ENCODE measurements around the gene FKBP1B.

The FKBP1B gene

DNA sequence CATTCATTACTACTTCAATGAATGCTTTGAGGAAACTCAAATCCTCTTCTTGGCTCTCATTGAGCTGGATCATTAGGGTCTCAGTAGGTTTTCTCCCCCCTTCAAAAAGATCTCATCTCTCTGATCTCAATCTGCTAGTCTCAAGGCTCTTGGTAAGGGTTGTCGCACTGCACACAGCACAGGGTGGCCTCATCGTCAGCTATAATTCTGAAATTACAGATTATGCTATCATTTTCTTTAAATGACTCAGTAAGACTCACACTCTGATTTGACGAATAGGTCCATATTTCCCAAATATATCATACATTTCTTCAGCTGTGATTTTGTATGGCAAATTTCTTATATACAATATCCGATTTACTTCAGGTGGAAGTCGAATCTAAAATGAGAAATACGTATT is 24.3 kb downstream of the FKBP1B start:
- Histone ChIP-seq H3K4me3 (no peak overlapping the region), H3K27ac (no peak overlapping the region)
- TF ChIP-seq, protein P1, sequence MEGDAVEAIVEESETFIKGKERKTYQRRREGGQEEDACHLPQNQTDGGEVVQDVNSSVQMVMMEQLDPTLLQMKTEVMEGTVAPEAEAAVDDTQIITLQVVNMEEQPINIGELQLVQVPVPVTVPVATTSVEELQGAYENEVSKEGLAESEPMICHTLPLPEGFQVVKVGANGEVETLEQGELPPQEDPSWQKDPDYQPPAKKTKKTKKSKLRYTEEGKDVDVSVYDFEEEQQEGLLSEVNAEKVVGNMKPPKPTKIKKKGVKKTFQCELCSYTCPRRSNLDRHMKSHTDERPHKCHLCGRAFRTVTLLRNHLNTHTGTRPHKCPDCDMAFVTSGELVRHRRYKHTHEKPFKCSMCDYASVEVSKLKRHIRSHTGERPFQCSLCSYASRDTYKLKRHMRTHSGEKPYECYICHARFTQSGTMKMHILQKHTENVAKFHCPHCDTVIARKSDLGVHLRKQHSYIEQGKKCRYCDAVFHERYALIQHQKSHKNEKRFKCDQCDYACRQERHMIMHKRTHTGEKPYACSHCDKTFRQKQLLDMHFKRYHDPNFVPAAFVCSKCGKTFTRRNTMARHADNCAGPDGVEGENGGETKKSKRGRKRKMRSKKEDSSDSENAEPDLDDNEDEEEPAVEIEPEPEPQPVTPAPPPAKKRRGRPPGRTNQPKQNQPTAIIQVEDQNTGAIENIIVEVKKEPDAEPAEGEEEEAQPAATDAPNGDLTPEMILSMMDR (IDR thresholded peaks at IDR 0.05), result no peak
- no peak for DNase-seq (ENCODE audit: low spot score)

DNA sequence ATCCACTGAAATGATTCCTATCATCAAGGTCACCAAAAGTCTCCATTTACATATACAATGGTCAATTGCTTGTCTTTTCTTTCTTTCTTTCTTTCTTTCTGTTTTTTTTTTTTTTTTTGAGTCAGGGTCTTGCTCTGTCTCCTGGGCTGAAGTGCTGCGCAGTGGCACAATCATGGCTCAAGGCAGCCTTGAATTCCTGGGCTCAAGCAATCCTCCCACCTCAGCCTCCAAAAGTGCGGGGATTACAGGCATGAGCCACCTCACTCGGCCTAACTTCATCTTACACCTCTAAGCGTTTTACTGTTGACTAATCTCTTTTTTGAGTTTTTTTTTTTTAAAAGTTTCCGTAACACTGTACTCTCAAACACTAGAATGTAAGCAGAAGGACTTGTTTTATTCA is 25.7 kb downstream of the FKBP1B start:
- DNase-seq (ENCODE audit: low spot score), result peak; percentile 40
- H3K27ac ChIP-seq, result peak overlapping the region in 1 of 2 donors; percentile 100
- TF ChIP-seq, protein P1 (IDR thresholded peaks at IDR 0.05), result no peak
- H3K4me3 ChIP-seq, result peak overlapping the region; percentile 92

- TF ChIP-seq, protein P1 (IDR thresholded peaks at IDR 0.05), result no peak
- peak; percentile 99 for DNase-seq (ENCODE audit: low spot score)
- peak within 1 kb of the TSS; percentile 92 for H3K4me3 ChIP-seq
- H3K27ac ChIP-seq, result peak within 1 kb of the TSS; percentile 87 to 100
Observed at GRCh38 chr2:24075915-24076848, 26.6 kb downstream of the FKBP1B start, which contains the start of gene SF3B6. Gene SF3B6 (minus strand): TSS chr2:24076326. CDS start chr2:24076229, 97 bp downstream.

- TF ChIP-seq, protein P1 (IDR thresholded peaks at IDR 0.05), result no peak
- peak overlapping the region; percentile 92 for H3K4me3 ChIP-seq
- H3K27ac ChIP-seq, result peak overlapping the region; percentile 87 to 100
- DNase-seq (ENCODE audit: low spot score), result peak; percentile 74
Observed at GRCh38 chr2:24076849-24077534, 27.5 kb downstream of the FKBP1B start.

- TF ChIP-seq, protein P1 (IDR thresholded peaks at IDR 0.05), result no peak
- peak overlapping the region; percentile 87 to 100 for H3K27ac ChIP-seq
- no peak for DNase-seq (ENCODE audit: low spot score)
- peak overlapping the region; percentile 92 for H3K4me3 ChIP-seq
Observed at GRCh38 chr2:24077535-24077877, 28.0 kb downstream of the FKBP1B start.

DNA sequence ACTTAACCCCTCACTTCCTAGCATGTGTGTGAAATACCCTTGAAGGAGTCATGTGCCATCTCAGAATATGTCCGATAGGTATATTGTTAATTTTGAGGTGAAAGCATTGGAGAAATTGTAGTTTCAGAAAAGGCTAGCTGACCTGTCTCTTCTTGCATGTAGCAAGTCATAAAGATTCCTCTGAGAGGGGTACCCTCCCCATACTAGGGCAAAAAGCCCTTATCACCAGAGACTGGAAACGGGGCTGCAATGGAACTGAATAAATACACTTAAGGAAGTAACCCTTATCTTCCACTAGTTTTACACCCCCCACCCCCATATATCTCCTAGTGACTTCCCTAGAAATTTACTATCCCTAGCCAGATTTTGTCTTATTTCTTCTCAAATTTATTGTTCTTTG is 28.3 kb downstream of the FKBP1B start:
- TF ChIP-seq, protein P1 (IDR thresholded peaks at IDR 0.05), result no peak
- Histone ChIP-seq H3K27ac (peak overlapping the region; percentile 87 to 100), H3K4me3 (peak overlapping the region; percentile 92)
- DNase-seq (ENCODE audit: low spot score), result no peak

Measured in coronary artery (tissue), 2 donors.